DMS 273 treated with DMSO at 0.1 percent for 48 hours (cell line): Measurements from ENCODE around the gene SLC48A1.
A peak's percentile ranks its signal among the peaks of the same experiment; 100 is the strongest.

Experiments used
- DNase-seq: peaks from one replicate; lab custom pipeline; 2025; lab: John Stamatoyannopoulos, UW

Gene SLC48A1

DNA sequence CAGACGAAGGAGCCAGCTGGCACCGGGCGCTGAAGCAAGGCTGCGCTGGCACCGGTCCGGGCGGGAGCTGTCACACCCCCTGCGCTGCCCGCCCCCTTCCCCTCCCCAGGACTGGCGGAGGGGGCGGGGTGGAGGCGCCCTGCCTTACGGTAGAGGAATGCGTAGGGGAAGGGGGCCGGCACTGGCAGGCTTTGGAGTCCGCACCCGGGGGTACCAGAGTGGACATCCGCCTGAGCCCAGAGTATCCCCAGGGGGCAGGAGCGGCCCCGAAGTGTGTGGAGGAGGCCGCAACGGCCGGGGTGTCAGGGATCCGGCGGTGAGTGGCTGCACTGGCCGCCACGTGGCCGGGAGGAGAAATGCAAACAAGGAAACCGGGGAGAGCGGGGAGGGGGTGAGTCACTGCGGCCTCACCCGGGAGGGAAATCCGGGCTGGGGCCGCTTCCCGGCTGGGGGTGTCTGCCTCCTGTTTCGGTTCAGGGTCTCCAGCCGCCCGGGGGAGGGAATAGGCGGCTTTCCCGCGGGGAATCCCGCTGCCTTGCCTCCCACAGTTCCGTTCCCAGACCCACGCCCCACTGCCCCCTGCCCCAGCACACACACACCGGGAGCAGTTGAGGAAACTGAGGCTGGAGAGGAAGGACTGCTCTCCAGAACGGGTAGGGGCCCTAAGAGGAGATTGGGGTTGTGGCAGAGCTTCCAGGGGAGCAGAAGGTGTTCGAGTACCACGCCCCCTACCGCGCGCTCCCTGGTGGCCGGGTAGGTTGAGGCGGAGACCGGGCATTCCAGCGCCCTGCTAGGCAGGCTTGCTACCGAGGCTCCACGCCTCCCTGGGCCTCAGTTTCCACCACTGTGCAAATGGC, 14.0 kb upstream of the SLC48A1 start, which contains the start of gene RAPGEF3:
TSS of gene RAPGEF3 (minus strand) at position 47 of the 857 bp plus-strand sequence. CDS start 324 bp downstream, outside the sequence.
- DNase-seq: peak; percentile 16

DNA sequence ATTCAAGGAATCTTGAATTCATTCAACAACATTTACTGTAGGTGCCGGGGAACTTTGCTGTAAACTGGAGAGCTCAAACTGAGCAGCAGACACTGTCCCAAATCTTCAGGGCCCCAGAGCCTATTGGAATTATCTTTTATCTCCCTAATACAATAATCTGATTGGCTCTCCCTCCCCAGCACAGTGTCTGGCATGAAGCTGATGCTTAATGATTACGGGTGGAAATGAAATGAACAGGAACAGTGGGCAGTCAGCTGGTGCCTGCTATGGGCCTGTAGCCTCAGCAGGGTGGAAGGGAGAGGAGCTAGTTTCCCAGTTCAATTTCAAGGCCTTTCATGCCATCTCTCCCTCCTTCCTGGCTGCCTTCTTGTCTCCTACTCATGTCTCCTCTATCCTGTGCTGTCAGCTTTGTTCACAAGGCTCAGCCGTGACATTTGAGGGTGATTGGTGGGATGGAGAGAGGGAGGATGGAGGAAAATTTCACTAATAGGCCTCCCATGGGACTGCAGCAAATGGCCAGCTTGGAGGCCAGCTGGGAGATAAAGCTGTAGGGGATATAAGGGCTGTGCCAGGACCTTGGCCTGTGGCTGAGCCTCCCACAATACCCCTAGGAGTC, 10.1 kb upstream of the SLC48A1 start:
- DNase-seq: no peak

DNA sequence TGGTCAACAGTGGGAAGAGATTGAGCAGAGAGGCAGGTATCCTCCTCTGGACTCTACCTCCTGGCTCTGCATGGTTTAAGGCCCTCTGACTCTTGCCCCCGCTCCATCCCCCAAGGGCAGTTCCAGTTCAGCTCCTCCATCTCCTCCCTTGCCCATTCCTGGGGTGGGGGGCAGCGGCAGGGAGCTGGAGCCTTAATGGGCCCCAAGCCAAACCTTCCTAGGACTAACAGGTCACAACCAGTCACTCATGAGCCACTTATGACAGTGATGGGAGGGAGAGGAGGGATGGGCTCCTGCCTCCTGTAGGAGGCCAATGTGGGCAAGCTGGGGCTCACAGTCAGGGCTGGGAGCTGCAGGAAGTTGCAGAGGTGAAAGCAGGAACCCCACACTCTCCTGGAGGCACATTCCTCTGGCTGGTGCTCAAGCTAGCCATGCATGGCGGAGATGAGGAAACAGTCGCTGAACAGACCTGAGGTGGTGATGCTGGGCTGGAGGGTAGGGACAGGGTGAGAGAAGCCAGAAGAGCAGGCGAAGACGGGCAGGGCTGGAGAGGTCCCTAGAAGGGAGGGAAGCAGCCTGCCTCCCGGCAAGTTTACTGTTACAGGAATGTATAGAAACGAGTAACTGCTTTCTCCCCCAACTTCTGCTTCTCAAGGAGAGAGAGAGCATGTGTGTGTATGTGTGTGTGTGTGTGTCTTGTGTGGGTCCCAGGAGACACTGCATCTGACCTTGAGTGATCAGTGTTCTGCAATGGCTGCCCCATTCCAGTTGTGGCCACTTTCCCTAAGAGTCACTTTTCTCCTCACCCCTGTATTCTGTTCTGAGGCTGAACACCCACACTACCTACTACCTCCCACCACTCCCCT, 9.3 kb upstream of the SLC48A1 start:
- no peak for DNase-seq

DNA sequence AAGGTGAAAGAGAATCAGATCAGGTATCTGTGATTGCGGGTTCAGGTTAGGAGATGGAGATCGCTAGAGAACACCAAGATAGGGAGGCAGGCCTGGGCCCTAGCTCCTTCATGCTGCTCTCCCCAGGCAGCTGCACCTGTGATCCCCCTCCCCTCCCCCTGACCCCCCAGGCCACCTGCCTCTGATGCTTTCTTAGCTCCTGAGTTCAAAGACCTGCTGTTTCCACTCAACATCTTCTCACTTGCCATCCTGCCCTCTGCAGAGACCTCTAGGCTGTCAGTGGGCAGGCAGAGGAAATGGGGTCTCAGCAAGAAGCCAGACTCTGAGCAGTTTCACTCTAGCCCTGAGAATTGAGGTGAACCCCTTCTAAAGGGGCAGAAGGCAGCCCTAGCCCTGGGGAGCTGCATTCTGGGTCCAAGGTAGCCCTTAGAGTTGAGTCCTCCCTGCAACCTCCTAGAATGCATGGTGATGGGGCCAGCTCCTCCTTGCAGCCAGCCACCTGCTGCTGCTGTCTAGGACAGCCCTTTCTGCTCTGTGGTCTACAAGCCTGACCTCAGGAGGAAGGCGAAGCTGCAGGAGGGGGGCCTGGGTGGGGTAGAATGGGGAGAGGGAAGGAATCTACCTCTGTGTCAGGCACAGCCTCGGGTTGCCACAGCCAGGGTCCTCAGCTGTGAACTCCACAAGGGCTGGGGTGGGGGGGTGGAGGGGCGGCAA, 6.4 kb upstream of the SLC48A1 start:
- no peak for DNase-seq

DNA sequence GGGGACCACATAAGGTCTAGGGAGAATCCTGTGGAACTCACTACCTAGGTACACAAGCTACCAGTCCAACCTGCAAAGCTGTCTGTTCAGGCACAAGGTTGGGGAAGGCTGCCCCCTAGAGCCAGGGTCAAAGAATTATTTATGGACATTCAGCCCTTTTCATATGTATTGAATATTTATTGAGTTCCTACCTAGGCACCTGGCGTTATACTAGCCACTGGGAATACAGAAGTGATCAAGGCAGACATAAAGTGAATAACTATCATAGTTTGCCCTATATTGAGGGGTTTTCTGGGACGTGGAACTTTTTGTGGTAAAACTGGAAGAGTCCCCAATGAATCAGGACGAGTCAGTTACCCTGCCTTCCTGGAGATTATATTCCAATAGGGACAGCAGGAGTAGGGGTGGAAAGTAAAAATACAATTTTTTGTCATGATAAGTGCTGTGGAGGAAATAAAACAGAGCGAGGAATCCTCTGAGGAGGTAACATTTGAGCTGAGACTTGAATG, 5.8 kb upstream of the SLC48A1 start:
- no peak for DNase-seq

DNA sequence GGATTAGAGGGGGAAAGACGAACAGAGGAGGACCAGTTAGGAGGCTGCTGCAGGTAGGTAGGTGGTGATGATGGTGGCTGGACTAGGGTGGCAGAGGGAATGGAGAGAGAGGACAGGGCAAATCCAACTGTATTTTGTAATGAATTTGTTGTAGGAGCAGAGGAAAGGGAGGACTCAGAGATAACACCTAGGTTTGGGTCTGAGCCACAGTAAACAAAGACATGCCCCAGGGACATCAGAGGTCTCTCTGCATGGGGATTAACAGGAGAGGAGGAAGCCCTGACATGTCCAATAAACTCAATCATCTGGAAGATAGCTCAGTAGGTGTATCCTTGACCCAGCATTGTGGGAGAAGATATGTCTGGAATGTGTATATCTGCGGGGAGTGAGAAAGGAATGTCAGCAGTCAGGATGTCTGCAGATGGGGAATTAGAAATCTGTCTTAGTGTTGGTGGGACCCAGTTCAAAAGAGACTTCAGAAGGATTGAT, 4.7 kb upstream of the SLC48A1 start:
- no peak for DNase-seq

DNA sequence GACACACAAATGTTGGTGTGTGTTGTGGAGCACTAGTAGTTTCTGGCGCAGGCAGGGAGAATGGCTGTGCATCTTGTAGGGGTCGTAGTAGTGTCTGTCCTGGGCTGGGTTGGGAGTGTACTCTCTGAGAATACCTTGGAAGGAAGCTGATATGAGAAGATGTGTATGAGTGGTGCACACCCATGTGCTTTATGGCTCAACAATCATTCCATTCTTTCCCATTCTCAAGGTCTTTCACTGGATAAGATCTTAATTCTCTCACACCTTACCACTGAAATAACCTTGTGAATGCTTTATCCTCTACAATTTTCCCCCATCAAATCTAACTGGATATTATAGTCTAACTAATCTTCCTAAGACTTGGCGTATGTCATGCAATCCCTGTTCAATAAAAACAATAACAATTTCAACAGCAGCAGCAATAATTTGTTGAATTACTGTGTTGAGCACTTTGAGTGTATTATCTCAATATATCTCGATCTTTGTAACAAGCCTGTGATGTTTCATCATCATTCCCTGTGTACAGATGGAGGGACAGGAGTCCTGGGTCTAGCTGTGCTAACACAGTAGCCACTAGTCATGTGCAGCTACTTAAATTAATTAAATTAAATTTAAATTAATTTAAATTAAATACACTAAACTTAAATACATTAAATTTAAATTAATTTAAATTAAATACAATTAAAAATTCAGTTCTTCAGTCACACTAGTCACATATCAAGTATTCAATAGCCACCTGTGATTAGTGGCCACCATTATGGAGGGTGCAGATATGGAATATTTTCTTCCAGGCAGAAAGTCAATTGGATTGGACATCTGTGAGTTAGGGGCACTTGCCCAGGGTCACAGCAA, 3.6 kb upstream of the SLC48A1 start:
- DNase-seq: no peak

DNA sequence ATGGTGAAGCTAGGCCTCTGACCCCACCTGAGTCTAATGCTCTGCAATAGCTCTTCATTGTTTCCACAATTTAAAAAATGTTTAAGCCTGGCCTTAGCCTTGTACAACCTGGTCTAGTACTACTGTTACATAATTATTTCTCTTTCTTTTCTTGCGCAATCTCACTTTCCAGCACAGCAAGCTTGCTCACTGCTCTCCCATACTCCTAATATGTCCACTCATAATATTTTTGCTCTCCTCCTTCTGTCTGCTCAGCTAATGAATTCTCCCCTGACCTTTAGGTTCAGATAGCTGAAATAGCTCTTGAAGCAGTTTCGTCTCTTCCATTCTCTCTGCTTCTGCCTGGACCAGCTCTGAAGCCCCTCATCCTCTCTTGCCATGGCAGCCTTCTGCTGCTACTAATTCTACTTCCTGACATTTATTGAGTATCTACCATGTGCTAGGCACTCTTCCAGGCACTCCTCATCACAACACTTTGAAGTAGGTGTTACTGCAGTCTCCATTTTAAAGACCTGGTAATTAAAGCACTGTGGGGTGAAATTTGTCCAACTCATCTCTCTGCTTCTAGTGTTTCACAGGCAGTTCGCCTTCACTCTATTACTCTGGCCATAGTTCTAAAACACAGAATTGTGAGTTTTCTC, 2.8 kb upstream of the SLC48A1 start:
- DNase-seq: no peak

DNA sequence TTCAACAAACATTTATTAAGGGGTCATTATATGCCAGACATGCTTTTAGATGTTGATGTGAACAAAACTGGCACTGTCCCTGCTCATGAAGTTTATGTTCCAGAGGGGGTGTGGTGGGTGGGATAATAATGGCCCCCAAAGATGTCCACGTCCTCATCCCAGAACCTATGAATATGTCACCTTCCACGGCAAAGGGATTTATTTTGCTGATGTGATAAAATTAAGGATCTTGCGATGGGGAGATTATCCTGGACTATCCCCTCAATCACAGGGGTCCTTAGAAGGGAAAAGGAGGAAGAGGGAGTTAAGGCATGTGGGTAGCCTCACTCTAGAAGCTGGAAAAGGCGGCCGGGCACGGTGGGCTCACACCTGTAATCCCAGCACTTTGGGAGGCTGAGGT, 1.7 kb upstream of the SLC48A1 start:
- DNase-seq: no peak

DNA sequence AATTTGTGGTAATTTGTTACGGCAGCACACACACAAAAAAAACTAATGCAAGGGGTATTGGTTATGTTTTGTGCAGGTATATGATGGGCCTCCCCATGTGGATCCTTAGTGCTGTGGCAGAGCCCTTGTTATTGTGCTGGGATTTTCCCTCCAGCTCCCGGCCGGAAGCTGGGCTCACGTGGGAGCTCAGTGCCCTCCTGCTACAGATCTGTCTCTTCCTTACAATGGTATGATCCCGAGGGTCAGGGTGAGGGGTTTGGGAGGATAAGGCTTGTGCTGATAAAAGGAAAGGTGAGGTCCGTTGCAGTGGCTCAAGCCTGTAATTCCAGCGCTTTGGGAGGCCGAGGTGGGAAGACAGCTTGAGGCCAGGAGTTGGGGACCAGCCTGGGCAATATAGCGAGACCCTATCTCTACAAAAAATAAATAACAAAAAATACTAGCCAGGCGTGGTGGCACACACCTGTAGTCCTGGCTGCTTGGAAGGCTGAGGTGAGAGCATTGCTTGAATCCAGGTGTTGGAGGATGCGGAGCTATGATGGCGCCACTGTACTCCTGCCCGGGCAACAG, 861 bp upstream of the SLC48A1 start:
- DNase-seq: no peak

DNA sequence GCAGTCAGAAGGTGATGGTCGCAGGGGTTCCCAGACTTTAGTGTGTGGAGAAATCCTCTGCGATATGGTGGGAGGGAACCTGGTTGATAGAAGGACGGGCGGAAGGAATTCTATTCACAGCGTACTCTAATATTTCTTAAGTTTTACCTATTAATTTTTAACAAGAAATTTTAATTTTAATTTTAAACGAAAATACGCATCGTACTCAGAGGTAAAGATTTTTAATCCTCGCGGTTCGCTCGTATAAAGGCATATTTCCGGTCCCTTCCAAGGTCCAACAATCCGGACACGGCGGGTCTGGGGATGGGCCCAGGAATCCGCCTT, 338 bp upstream of the SLC48A1 start:
- no peak for DNase-seq

DNA sequence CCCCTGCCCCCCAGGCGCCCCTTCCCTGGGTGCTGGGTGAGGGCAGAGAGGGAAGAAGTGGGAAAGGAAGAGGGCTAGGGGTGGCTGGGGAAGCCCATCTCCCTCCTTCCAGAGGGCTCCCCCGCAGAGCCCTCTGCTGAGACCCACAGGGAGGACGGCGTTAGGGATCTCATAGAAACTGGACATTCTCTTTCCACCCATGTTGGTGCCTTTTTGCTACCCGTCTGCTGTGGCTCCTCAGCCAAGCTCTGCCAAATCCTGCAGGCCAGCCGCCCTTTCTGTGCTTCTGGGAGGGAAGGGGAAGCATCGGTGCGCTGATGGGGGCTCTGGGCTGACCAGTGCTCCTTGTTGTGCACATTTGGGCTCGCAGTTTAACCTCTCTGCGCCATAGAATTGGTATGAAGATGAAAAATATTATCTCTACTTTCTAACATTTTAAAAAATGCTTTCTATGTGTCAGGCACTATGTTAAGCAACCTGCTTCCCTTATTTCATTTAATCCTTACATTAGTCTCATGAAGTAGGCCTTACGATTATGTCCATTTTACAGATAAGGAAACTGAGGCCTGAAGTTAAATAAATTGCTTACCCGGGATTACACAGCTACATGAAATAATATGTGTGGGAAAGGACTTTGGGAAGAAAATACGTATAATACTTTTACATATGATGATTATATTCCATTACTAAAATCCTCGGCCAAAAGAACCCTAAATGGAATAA, 981 bp downstream of the SLC48A1 start:
- no peak for DNase-seq

DNA sequence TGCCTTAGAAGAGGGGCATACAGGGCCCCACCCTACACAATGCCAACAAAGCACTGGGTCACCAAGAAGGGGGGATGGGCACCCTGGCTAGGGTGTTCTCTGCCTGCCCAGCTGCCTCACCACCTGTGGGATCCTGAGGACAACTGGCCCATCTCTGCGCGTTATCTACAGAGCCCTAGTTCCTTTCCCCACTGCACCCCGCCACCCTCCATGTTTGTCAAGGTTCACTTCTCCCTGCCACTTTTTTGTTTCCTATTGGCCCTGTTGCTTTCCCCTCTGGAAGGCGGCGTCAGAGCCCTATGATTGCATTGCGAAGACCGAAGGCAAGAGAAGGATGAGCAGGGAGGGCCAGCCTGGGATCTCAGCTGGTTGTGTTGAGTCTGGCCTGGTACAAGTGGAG, 1.6 kb downstream of the SLC48A1 start:
- no peak for DNase-seq

DNA sequence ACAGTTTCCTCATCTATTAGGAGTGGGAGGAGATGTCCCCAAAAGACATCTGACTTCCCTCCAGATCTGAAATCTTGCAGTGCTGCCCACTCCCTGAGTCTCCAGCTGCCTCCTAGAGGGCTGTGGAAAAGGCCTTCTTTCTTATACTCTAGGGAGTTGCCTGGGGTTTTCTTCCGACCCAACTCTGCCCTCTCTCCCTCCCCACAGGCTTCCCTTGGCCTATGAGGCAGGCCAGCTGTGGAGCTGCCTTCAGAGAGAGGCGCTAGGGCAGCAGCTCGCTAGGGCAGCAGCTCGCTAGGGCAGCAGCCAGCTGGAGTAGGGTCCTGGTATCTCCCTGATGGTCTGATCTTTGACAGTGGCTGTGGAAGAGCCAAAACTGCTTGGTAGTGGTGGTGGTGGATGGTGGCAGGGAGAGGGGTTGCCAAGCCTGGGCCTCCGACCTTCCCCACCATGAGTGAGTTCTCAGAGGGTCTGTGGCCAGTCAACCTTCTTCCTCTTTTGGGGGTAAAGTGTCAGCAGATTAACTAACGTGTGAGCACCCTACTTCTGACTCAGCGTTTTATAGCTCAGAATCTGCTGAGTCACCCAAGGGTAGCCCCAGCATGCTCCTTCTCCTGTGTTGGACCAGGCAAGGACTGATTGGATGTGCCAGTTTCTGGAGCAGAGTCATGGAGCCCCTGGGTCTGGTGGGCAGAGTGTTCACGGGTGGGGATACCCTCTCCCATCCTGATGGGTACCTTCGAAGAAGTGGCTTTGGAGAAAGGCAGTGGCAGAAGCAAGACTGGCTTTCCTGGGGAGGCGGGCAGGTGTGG, 2.3 kb downstream of the SLC48A1 start:
- no peak for DNase-seq

DNA sequence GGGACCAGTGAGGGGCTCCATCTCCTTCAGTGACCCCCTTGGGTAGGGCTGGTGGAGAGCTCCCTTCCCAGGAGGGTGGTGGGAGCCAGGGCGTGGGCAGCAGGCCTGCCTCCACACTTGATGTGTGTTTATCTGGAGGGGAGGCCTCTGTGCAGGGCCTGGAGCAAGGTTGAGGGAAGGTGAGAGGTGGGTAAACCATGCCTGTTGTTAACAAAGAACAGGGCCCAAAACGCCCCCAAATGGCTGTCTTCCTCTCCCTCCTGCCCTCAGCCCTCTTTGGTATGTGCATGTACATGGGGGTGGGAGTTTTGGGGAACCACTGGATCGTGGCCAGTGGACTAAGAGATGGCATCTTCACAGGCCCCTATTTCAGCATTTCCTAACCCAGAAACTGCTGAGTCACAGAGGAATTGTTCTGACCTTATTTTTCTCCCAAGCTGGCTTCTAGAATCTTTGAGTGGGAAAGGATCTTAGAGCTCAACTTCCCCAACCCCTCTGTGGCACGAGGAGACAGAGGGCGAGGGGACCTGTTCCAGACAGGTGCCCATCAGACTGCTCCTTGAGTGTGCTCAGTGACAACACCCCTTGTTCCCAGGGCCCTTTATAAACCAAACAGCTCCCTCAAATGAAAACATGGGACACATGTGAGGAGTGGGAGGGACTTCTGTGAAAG, 3.6 kb downstream of the SLC48A1 start:
- no peak for DNase-seq

DNA sequence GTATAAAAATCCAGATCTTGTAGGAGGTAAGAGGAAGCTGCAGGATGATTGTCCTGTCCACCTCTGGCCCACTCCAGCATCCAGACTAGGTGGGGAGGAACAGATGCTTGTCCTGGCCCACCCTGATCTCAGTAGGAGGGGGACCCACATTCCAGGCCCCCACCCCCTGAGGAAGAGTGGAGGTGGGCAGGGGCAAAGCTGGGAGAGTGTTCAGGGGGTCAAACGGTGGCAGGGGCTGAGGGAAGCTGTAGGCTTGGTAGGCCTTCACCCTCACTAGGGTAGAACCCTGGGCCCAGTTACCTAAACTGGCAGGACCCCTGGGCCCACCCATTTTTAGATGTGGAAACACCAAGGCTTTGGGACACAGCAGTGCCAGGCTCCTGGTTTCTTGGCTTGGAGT, 4.1 kb downstream of the SLC48A1 start:
- DNase-seq: no peak

DNA sequence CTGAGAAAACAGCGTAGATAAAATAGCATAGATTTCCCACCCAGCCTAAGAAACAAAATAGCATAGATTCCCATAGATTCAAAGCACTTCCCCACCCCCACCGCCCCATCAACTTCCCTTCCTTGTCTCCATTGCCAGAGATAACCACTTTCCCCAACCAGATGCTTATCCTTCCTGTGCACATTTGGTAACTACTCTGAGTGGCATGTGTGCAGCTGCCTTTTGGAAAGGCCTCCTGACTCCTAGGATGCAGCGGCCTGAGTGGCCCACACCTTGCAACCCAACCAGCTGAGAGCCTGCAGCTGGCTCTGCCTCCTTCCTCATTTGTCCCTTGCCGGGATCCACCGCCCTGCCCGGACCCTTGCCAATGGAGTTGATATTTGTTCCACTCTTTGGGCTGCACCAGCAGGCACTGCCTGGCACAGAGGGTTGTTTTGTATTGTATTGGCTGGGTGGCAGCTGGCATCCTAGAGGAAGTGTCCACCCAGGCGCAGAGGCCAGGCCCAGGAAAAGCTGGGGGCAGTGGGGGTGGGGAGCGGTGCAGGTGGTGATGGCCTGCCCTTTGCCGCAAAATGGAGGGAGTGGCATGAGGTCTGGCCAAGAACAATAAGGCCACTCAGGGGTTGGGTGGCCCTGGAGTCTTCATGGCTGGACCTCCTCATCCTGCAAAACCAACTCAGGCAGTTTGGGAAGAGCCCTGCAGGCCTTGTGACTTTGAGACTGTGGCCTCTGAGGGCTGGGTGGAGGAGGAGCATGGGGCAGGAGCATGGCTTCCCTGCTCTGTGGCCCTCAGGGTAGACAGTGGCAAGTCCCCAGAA, 4.9 kb downstream of the SLC48A1 start:
- DNase-seq: no peak
